Activated T-cell treated with anti-CD3 and anti-CD28 coated beads, Interleukin-2, amount 50 U/mL, for 72 hours (primary cell): ENCODE data around the gene ARFGAP1. TPM values are rescaled to one million over a fixed set of nuclear protein-coding genes. Genes with fewer than 3 reads are reported as not detected.

ENCODE experiments used
- ATAC-seq, 2 donors: fragments of 150-1000 bp; cut with Tn5 transposase; replicated peaks in 1 of 2; 2 replicates each; pipeline ENCODE4 v1.10.0; 2021; ENCODE audit warnings: moderate library complexity in 2 of 2, mild to moderate bottlenecking in 1 of 2
- DNase-seq, 2 donors: peaks; one replicate each; pipeline ENCODE4 v3.0.0; 2021 to 2022; ENCODE audit warnings: mixed read lengths in 1 of 2
- H3K27ac Mint-ChIP-seq: one replicate; pipeline ENCODE4 v1.8.0; 2022; ENCODE audit warnings: mild to moderate bottlenecking, moderate library complexity, mixed read lengths
- H3K27me3 Mint-ChIP-seq: one replicate; pipeline ENCODE4 v1.8.0; 2022; ENCODE audit warnings: low read depth, mixed read lengths
- H3K36me3 Mint-ChIP-seq, 2 donors: one replicate each; pipeline ENCODE4 v1.8.0; 2022; ENCODE audit warnings: mixed read lengths in 2 of 2, mild to moderate bottlenecking in 1 of 2; ENCODE audit not compliant: insufficient read depth in 2 of 2
- H3K4me1 Mint-ChIP-seq: one replicate; pipeline ENCODE4 v1.8.0; 2022; ENCODE audit warnings: low read depth, mixed read lengths
- H3K4me3 Mint-ChIP-seq, 2 donors: one replicate each; pipeline ENCODE4 v1.8.0; 2022; ENCODE audit warnings: mild to moderate bottlenecking in 2 of 2, mixed read lengths in 2 of 2, moderate library complexity in 2 of 2
- H3K9me3 Mint-ChIP-seq, 2 donors: one replicate each; pipeline ENCODE4 v1.8.0; 2022; ENCODE audit warnings: mixed read lengths in 2 of 2
- total RNA-seq, 2 donors: library from RNA; stranded (reverse); gene quantifications; one replicate each; pipeline ENCODE4 v1.2.3, GENCODE V29; 2022

The ARFGAP1 gene
- total RNA-seq, 2 donors from 2014 or later, result 75.8 to 76.6 TPM

GRCh38 chr20:63325554-63326313 lies 53.1 kb downstream of the ARFGAP1 start:
- no peak for ATAC-seq

GRCh38 chr20:63326314-63327230 lies 54.0 kb downstream of the ARFGAP1 start:
- Mint-ChIP-seq H3K27ac (peak overlapping the region; percentile 3), H3K36me3 (peaks cover under 1 to 1% of the 10 kb centered on the region in 2 donors), H3K9me3 (peaks cover under 1 to 1% of the 10 kb centered on the region in 2 donors), H3K4me3 (no peak overlapping the region), H3K4me1 (no peaks in the 10 kb centered on the region), H3K27me3 (no peaks in the 10 kb centered on the region)
- DNase-seq (no peak), ATAC-seq (no peak)

More at GRCh38 chr20:63325554-63326313, 53.1 kb downstream of the ARFGAP1 start:
- H3K27me3 Mint-ChIP-seq, result no peaks in the 10 kb centered on the region
- no peak overlapping the region for H3K4me3 Mint-ChIP-seq
- no peak for DNase-seq
- no peak overlapping the region for H3K27ac Mint-ChIP-seq
- H3K36me3 Mint-ChIP-seq, result no peaks in the 10 kb centered on the region
- H3K9me3 Mint-ChIP-seq, result no peaks in the 10 kb centered on the region
- H3K4me1 Mint-ChIP-seq, result no peaks in the 10 kb centered on the region

GRCh38 chr20:63327231-63327745 lies 54.7 kb downstream of the ARFGAP1 start:
- H3K36me3 Mint-ChIP-seq, result peaks cover 4 to 5% of the 10 kb centered on the region in 2 donors
- peak overlapping the region; percentile 3 for H3K27ac Mint-ChIP-seq
- DNase-seq (no peak), ATAC-seq (no peak)
- H3K9me3 Mint-ChIP-seq, result peaks cover 5 to 6% of the 10 kb centered on the region in 2 donors
- H3K27me3 Mint-ChIP-seq, result no peaks in the 10 kb centered on the region
- no peak overlapping the region for H3K4me3 Mint-ChIP-seq
- H3K4me1 Mint-ChIP-seq, result no peaks in the 10 kb centered on the region

GRCh38 chr20:63328026-63328700 lies 55.5 kb downstream of the ARFGAP1 start:
- Mint-ChIP-seq H3K27me3 (no peaks in the 10 kb centered on the region), H3K27ac (no peak overlapping the region), H3K36me3 (peaks cover 4 to 5% of the 10 kb centered on the region in 2 donors), H3K4me3 (no peak overlapping the region), H3K4me1 (no peaks in the 10 kb centered on the region), H3K9me3 (peaks cover 5 to 6% of the 10 kb centered on the region in 2 donors)
- ATAC-seq (no peak), DNase-seq (no peak)

- peaks cover 5 to 6% of the 10 kb centered on the region in 2 donors for H3K9me3 Mint-ChIP-seq
- DNase-seq, result no peak
- H3K36me3 Mint-ChIP-seq, result peaks cover 4 to 5% of the 10 kb centered on the region in 2 donors
- ATAC-seq, result no peak
- H3K27me3 Mint-ChIP-seq, result no peaks in the 10 kb centered on the region
- H3K4me1 Mint-ChIP-seq, result no peaks in the 10 kb centered on the region
- H3K4me3 Mint-ChIP-seq, result no peak overlapping the region
- H3K27ac Mint-ChIP-seq, result no peak overlapping the region
Observed at GRCh38 chr20:63328718-63329275, 56.2 kb downstream of the ARFGAP1 start.

GRCh38 chr20:63329331-63330083 lies 56.9 kb downstream of the ARFGAP1 start:
- no peak for DNase-seq
- Mint-ChIP-seq H3K27me3 (no peaks in the 10 kb centered on the region), H3K27ac (no peak overlapping the region), H3K4me3 (no peak overlapping the region), H3K4me1 (no peaks in the 10 kb centered on the region), H3K9me3 (peaks cover 5 to 6% of the 10 kb centered on the region in 2 donors), H3K36me3 (peaks cover 4 to 5% of the 10 kb centered on the region in 2 donors)
- no peak for ATAC-seq

- ATAC-seq, result no peak
- no peak overlapping the region for H3K27ac Mint-ChIP-seq
- H3K9me3 Mint-ChIP-seq, result peaks cover 5 to 6% of the 10 kb centered on the region in 2 donors
- peaks cover 4 to 5% of the 10 kb centered on the region in 2 donors for H3K36me3 Mint-ChIP-seq
- H3K27me3 Mint-ChIP-seq, result peaks cover 2% of the 10 kb centered on the region
- H3K4me1 Mint-ChIP-seq, result no peaks in the 10 kb centered on the region
- H3K4me3 Mint-ChIP-seq, result no peak overlapping the region
- DNase-seq, result no peak
Observed at GRCh38 chr20:63330084-63330760, 57.6 kb downstream of the ARFGAP1 start.

- Mint-ChIP-seq H3K4me3 (no peak overlapping the region), H3K4me1 (no peaks in the 10 kb centered on the region), H3K9me3 (peaks cover 5 to 6% of the 10 kb centered on the region in 2 donors), H3K27me3 (peaks cover 9% of the 10 kb centered on the region), H3K36me3 (peaks cover 4 to 5% of the 10 kb centered on the region in 2 donors), H3K27ac (no peak overlapping the region)
- DNase-seq (no peak), ATAC-seq (no peak)
Observed at GRCh38 chr20:63330940-63331339, 58.3 kb downstream of the ARFGAP1 start.

GRCh38 chr20:63331741-63332400 lies 59.3 kb downstream of the ARFGAP1 start:
- ATAC-seq (no peak), DNase-seq (no peak)
- Mint-ChIP-seq H3K9me3 (peaks cover 5 to 6% of the 10 kb centered on the region in 2 donors), H3K4me1 (no peaks in the 10 kb centered on the region), H3K27me3 (peaks cover 13% of the 10 kb centered on the region), H3K4me3 (no peak overlapping the region), H3K27ac (no peak overlapping the region), H3K36me3 (peaks cover 4 to 5% of the 10 kb centered on the region in 2 donors)

GRCh38 chr20:63332488-63333240 lies 60.1 kb downstream of the ARFGAP1 start:
- no peak for ATAC-seq
- Mint-ChIP-seq H3K36me3 (peaks cover 4 to 5% of the 10 kb centered on the region in 2 donors), H3K4me3 (no peak overlapping the region), H3K4me1 (no peaks in the 10 kb centered on the region), H3K27ac (no peak overlapping the region), H3K27me3 (peaks cover 19% of the 10 kb centered on the region), H3K9me3 (peaks cover 5 to 6% of the 10 kb centered on the region in 2 donors)
- DNase-seq, result no peak
